ENCODE data around the gene SHLD1.

Gene SHLD1

GRCh38 chr20:5862703-5863039 lies 112.5 kb downstream of the SHLD1 start:
- Histone ChIP-seq H3K9ac (ENCODE audit: low read depth, low read length) (no peak overlapping the region), H3K4me1 (ENCODE audit: insufficient read depth, low read length) (no peaks in the 10 kb centered on the region), H3K9me3 (ENCODE audit: insufficient read depth, low read depth, low read length) (no peaks in the 10 kb centered on the region), H3K27ac (ENCODE audit: low read depth, low read length) (no peak overlapping the region), H3K36me3 (ENCODE audit: insufficient read depth, low read length) (no peaks in the 10 kb centered on the region), H3K27me3 (ENCODE audit: insufficient read depth, low read length) (no peaks in the 10 kb centered on the region), H3K4me3 (ENCODE audit: low read length) (no peak overlapping the region)
- 92% methylated on average over 1 of the region's 3 CpGs for WGBS

DNA sequence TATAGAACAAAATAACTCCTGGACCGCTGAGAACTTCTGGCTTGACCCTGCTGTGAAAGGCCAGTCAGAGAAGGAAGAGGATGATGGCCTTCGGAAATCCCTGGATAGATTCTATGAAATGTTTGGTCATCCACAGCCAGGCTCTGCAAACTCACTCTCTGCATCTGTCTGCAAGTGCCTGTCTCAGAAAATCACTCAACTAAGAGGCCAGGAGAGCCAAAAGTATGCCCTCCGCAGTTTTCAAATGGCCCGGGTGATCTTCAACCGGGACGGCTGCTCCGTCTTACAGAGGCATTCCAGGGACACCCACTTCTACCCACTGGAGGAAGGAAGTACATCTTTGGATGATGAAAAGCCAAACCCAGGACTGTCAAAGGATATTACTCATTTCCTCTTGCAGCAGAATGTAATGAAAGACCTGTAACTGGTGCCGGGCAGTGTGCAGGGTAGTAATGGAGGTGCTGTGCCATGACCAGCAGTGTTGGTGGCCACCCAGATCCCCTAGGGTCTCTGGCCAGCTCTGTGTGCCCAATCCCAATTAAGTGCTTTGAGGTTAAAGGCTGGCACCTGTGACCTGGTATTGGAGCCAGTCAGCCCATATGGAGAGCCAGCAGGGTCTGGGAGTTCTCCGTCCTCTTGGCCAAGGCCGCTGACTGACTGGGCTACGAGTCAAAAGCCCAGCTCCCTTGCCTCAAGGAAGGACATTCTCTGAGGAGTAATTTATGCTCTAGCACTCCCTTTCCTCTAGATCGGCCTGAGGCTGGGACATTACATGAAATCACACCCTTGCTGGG lies 113.0 kb downstream of the SHLD1 start:
- Histone ChIP-seq H3K36me3 (ENCODE audit: insufficient read depth, low read length) (no peaks in the 10 kb centered on the region), H3K27me3 (ENCODE audit: insufficient read depth, low read length) (no peaks in the 10 kb centered on the region), H3K4me3 (ENCODE audit: low read length) (no peak overlapping the region), H3K9me3 (ENCODE audit: insufficient read depth, low read depth, low read length) (no peaks in the 10 kb centered on the region), H3K27ac (ENCODE audit: low read depth, low read length) (no peak overlapping the region), H3K9ac (ENCODE audit: low read depth, low read length) (no peak overlapping the region), H3K4me1 (ENCODE audit: insufficient read depth, low read length) (no peaks in the 10 kb centered on the region)
- WGBS: 93% methylated on average over 12 of the region's 12 CpGs

DNA sequence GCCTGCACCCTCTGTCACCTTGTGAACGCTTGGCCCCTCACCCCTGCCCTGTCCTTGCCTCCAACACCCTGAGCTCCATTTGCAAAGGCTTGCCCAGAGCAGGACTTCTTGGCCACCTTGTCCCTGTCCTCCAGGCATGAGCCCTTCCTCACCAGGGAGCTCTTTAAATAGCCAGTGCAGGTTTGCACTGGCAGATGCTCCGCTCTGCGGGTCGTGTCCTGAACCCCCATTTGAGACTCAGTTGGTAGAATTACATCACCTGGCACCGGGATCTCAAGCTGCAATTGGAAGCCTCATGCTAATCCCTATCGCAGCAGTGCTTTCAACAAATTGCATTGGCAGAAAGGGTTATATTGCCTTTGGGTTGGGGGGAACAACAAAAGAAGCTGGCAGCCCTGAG lies 114.2 kb downstream of the SHLD1 start:
- H3K4me3 ChIP-seq (ENCODE audit: low read length): no peak overlapping the region
- no peak overlapping the region for H3K9ac ChIP-seq (ENCODE audit: low read depth, low read length)
- no peak overlapping the region for H3K27ac ChIP-seq (ENCODE audit: low read depth, low read length)
- H3K36me3 ChIP-seq (ENCODE audit: insufficient read depth, low read length): no peaks in the 10 kb centered on the region
- WGBS: 93% methylated on average over 6 of the region's 6 CpGs
- H3K9me3 ChIP-seq (ENCODE audit: insufficient read depth, low read depth, low read length): no peaks in the 10 kb centered on the region
- H3K4me1 ChIP-seq (ENCODE audit: insufficient read depth, low read length): no peaks in the 10 kb centered on the region
- no peaks in the 10 kb centered on the region for H3K27me3 ChIP-seq (ENCODE audit: insufficient read depth, low read length)

DNA sequence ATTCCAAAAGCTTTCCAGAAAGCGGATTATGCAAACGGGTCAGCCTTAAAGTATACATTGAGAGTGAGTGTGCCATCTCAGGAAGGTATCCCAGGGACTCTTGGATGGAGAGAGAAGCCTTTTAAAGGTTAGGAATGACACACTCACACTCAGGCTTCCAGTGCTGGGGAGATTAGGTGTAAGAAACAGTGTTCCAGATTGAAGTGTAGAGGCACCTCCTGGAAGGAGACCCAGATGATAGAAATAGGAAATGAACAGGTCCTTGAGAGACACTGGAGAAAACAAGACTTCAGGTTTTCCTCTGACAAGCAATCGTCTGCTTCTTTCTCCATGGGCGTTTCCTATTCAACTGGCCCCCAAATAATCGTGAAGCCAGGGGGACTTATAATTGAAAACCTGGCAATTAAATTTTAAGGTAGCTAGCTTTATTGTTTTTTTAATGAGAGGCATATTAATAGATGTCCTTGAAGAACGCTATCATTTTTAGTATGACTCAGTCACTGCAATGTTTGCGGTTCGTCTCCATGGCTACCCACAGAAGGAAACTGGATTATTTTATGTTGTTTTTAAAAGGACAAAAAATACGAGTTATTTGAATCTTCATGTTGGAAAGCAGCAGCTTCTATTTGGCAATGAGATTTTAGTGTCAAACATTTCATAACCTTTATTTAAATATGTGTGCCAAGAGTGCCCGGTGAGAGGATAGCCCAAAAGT lies 114.8 kb downstream of the SHLD1 start:
- Histone ChIP-seq H3K27ac (ENCODE audit: low read depth, low read length) (no peak overlapping the region), H3K4me3 (ENCODE audit: low read length) (no peak overlapping the region), H3K9me3 (ENCODE audit: insufficient read depth, low read depth, low read length) (no peaks in the 10 kb centered on the region), H3K9ac (ENCODE audit: low read depth, low read length) (no peak overlapping the region), H3K36me3 (ENCODE audit: insufficient read depth, low read length) (no peaks in the 10 kb centered on the region), H3K27me3 (ENCODE audit: insufficient read depth, low read length) (no peaks in the 10 kb centered on the region), H3K4me1 (ENCODE audit: insufficient read depth, low read length) (no peaks in the 10 kb centered on the region)
- WGBS: 84% methylated on average over 10 of the region's 10 CpGs

DNA sequence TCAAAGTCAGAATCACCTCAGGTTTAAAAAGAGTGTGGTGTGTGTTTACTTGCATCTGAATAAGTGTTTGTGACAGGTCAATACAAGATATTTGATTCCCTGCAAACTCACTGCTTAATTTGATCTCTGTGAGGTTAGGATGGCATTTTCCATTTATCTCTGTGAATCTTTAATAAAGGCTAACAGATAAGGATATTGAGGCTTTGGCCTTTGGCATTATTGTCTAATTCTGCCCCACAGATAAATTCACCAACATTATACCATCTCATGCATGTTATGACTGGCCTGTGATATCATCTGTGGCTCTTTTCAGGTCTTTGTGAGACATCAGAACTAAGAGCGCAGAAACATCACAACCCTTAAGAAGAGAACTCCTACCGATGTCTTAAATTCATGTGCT lies 115.4 kb downstream of the SHLD1 start:
- Histone ChIP-seq H3K9me3 (ENCODE audit: insufficient read depth, low read depth, low read length) (no peaks in the 10 kb centered on the region), H3K27me3 (ENCODE audit: insufficient read depth, low read length) (no peaks in the 10 kb centered on the region), H3K9ac (ENCODE audit: low read depth, low read length) (no peak overlapping the region), H3K4me3 (ENCODE audit: low read length) (no peak overlapping the region), H3K27ac (ENCODE audit: low read depth, low read length) (no peak overlapping the region), H3K36me3 (ENCODE audit: insufficient read depth, low read length) (no peaks in the 10 kb centered on the region), H3K4me1 (ENCODE audit: insufficient read depth, low read length) (peaks cover 4% of the 10 kb centered on the region; the same call in 1 of the 2 replicates)
- WGBS: 95% methylated on average over 2 of the region's 2 CpGs

- no peak overlapping the region for H3K4me3 ChIP-seq (ENCODE audit: low read length)
- WGBS: 72% methylated on average over 4 of the region's 4 CpGs
- H3K27ac ChIP-seq (ENCODE audit: low read depth, low read length): no peak overlapping the region
- peaks cover 26% of the 10 kb centered on the region for H3K4me1 ChIP-seq (ENCODE audit: insufficient read depth, low read length)
- H3K9me3 ChIP-seq (ENCODE audit: insufficient read depth, low read depth, low read length): no peaks in the 10 kb centered on the region
- H3K36me3 ChIP-seq (ENCODE audit: insufficient read depth, low read length): no peaks in the 10 kb centered on the region
- no peaks in the 10 kb centered on the region for H3K27me3 ChIP-seq (ENCODE audit: insufficient read depth, low read length)
- no peak overlapping the region for H3K9ac ChIP-seq (ENCODE audit: low read depth, low read length)
Measured at GRCh38 chr20:5870568-5870981, 120.4 kb downstream of the SHLD1 start.

- Histone ChIP-seq H3K27me3 (ENCODE audit: insufficient read depth, low read length) (no peaks in the 10 kb centered on the region), H3K9ac (ENCODE audit: low read depth, low read length) (no peak overlapping the region), H3K36me3 (ENCODE audit: insufficient read depth, low read length) (no peaks in the 10 kb centered on the region), H3K27ac (ENCODE audit: low read depth, low read length) (no peak overlapping the region), H3K9me3 (ENCODE audit: insufficient read depth, low read depth, low read length) (no peaks in the 10 kb centered on the region), H3K4me1 (ENCODE audit: insufficient read depth, low read length) (peaks cover 26% of the 10 kb centered on the region), H3K4me3 (ENCODE audit: low read length) (no peak overlapping the region)
- 72% methylated on average over 6 of the region's 6 CpGs for WGBS
Measured at GRCh38 chr20:5871459-5872410, 121.5 kb downstream of the SHLD1 start.

GRCh38 chr20:5877128-5877527 lies 126.9 kb downstream of the SHLD1 start:
- no peak overlapping the region for H3K27ac ChIP-seq (ENCODE audit: low read depth, low read length)
- H3K4me3 ChIP-seq (ENCODE audit: low read length): no peak overlapping the region
- H3K9me3 ChIP-seq (ENCODE audit: insufficient read depth, low read depth, low read length): no peaks in the 10 kb centered on the region
- H3K36me3 ChIP-seq (ENCODE audit: insufficient read depth, low read length): no peaks in the 10 kb centered on the region
- WGBS: 83% methylated on average over 4 of the region's 4 CpGs
- H3K9ac ChIP-seq (ENCODE audit: low read depth, low read length): no peak overlapping the region
- no peaks in the 10 kb centered on the region for H3K27me3 ChIP-seq (ENCODE audit: insufficient read depth, low read length)
- peaks cover 27% of the 10 kb centered on the region for H3K4me1 ChIP-seq (ENCODE audit: insufficient read depth, low read length)

DNA sequence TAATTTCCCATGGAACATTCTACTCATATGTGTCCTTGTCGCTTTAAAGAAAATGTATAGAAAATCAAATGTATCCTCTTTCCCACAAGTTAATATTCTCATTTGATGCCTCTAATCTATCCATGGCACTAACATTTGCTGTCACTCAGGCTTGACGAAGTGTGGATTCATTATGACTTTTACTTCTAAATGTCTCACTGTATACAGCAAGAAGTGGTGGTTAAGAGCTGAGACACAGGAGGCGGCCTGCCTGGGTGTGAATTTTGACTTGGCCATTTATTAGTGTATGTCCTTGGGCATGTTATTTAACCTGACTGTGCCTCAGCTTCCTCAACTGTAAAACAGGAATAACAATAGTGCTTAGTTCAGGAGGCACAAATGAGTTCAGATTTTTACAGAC lies 130.1 kb downstream of the SHLD1 start:
- H3K27me3 ChIP-seq (ENCODE audit: insufficient read depth, low read length): no peaks in the 10 kb centered on the region
- no peak overlapping the region for H3K9ac ChIP-seq (ENCODE audit: low read depth, low read length)
- no peaks in the 10 kb centered on the region for H3K9me3 ChIP-seq (ENCODE audit: insufficient read depth, low read depth, low read length)
- no peak overlapping the region for H3K4me3 ChIP-seq (ENCODE audit: low read length)
- H3K36me3 ChIP-seq (ENCODE audit: insufficient read depth, low read length): no peaks in the 10 kb centered on the region
- WGBS: 91% methylated on average over 3 of the region's 3 CpGs
- H3K27ac ChIP-seq (ENCODE audit: low read depth, low read length): no peak overlapping the region
- H3K4me1 ChIP-seq (ENCODE audit: insufficient read depth, low read length): peaks cover 13% of the 10 kb centered on the region; the same call in 1 of the 2 replicates

- WGBS: 53% methylated on average over 5 of the region's 5 CpGs
- Histone ChIP-seq H3K9me3 (ENCODE audit: insufficient read depth, low read depth, low read length) (no peaks in the 10 kb centered on the region), H3K9ac (ENCODE audit: low read depth, low read length) (no peak overlapping the region), H3K27me3 (ENCODE audit: insufficient read depth, low read length) (no peaks in the 10 kb centered on the region), H3K36me3 (ENCODE audit: insufficient read depth, low read length) (no peaks in the 10 kb centered on the region), H3K4me3 (ENCODE audit: low read length) (no peak overlapping the region), H3K4me1 (ENCODE audit: insufficient read depth, low read length) (peaks cover 13% of the 10 kb centered on the region; the same call in 1 of the 2 replicates), H3K27ac (ENCODE audit: low read depth, low read length) (no peak overlapping the region)
Measured at GRCh38 chr20:5881703-5882102, 131.5 kb downstream of the SHLD1 start.

DNA sequence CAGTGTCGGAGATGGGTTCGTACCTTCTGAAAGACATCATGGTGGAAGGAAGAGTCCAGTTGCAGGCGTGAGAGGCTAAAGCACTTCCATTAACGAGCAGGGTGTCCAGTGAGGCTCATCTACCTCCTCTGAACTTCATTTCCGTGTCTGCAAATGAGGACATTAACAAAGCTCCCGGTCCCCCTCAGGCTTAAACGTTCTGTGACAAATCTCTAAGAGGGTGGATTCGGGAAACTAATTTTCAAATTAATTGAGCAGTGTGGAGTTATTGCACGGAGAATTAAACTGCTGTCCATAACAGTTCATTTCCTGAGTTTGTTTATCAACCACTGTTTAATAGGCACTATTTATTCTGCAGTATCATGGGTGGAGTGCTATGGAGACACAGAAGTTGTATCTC lies 132.0 kb downstream of the SHLD1 start:
- Histone ChIP-seq H3K9me3 (ENCODE audit: insufficient read depth, low read depth, low read length) (no peaks in the 10 kb centered on the region), H3K27ac (ENCODE audit: low read depth, low read length) (no peak overlapping the region), H3K9ac (ENCODE audit: low read depth, low read length) (no peak overlapping the region), H3K4me1 (ENCODE audit: insufficient read depth, low read length) (peaks cover 13% of the 10 kb centered on the region; the same call in 1 of the 2 replicates), H3K27me3 (ENCODE audit: insufficient read depth, low read length) (no peaks in the 10 kb centered on the region), H3K4me3 (ENCODE audit: low read length) (no peak overlapping the region), H3K36me3 (ENCODE audit: insufficient read depth, low read length) (no peaks in the 10 kb centered on the region)
- whole genome bisulfite sequencing: 91% methylated on average over 9 of the region's 9 CpGs

All from HUES64 (cell line).